ENCODE data around the gene BAK1.

- TF ChIP-seq CTCF (IDR thresholded peaks at IDR 0.05), result no peak
- TF ChIP-seq POLR2A (IDR thresholded peaks at IDR 0.05), result no peak
Measured at GRCh38 chr6:33597551-33598322, 17.7 kb upstream of the BAK1 start.
